Endothelial cell (in vitro differentiated cells): Measurements from ENCODE around the gene PRKCA. TPM values are rescaled to one million over a fixed set of nuclear protein-coding genes. Genes with fewer than 3 reads are reported as not detected.

Source experiments
- DNase-seq: peaks from one replicate; pipeline ENCODE4 v3.0.0; 2021; ENCODE audit warnings: low spot score
- H3K27ac Mint-ChIP-seq: one replicate; pipeline ENCODE4 v1.8.0; 2021; ENCODE audit warnings: mixed read lengths, inconsistent platforms; ENCODE audit not compliant: unreplicated experiment
- H3K27me3 Mint-ChIP-seq: one replicate; pipeline ENCODE4 v1.8.0; 2021; ENCODE audit warnings: mild to moderate bottlenecking, moderate library complexity, mixed read lengths, inconsistent platforms; ENCODE audit not compliant: unreplicated experiment
- H3K36me3 Mint-ChIP-seq: one replicate; pipeline ENCODE4 v1.8.0; 2021; ENCODE audit warnings: mild to moderate bottlenecking, low read depth, mixed read lengths, inconsistent platforms; ENCODE audit not compliant: unreplicated experiment
- H3K4me1 Mint-ChIP-seq: one replicate; pipeline ENCODE4 v1.8.0; 2021; ENCODE audit warnings: mild to moderate bottlenecking, mixed read lengths, inconsistent platforms; ENCODE audit not compliant: unreplicated experiment
- H3K4me3 Mint-ChIP-seq: one replicate; pipeline ENCODE4 v1.8.0; 2021; ENCODE audit warnings: mild to moderate bottlenecking, mixed read lengths, inconsistent platforms; ENCODE audit not compliant: unreplicated experiment
- H3K9me3 Mint-ChIP-seq: one replicate; pipeline ENCODE4 v1.8.0; 2021; ENCODE audit warnings: mixed read lengths, inconsistent platforms; ENCODE audit not compliant: unreplicated experiment
- total RNA-seq: library from RNA; stranded (reverse); fragmentation: NEBNext Ultra II Directional; extraction: Animal tissue kit (Norgen Biotek cat#: 25700); gene quantifications from one replicate; pipeline ENCODE4 v1.2.1, GENCODE V29; 2021; ENCODE audit not compliant: unreplicated experiment
- TF ChIP-seq, protein P1 (sequence below): fragments of 200-600 bp; sonication (generic); IDR thresholded peaks from one replicate; pipeline ENCODE4 v1.5.0; 2021; ENCODE audit warnings: antibody characterized with exemption; ENCODE audit not compliant: unreplicated experiment

Gene PRKCA
- total RNA-seq, 1 donor from 2014 or later = 2.1 TPM

DNA sequence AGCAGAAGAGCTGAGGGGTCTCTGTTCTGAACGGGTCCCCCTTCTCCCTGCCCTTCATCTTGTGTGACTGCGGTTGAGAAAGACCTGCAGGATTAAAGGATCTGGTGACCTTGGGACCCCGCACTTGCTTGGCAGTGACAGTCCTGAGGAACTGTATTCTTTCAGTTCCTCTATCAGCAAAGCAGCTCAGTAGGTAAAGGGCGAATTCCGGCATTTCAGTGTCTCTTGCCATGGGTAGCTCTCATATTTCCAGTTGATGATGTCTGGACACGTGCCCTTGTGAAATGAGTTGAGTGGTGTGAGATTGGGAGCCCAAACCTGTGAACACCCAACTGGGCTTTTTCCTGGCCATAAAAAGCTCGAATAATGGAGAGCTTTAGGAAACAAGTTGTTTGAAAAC is 135.7 kb downstream of the PRKCA start:
- no peak for DNase-seq
- Mint-ChIP-seq H3K27ac (no peak overlapping the region), H3K36me3 (no peaks in the 10 kb centered on the region), H3K27me3 (no peaks in the 10 kb centered on the region), H3K9me3 (no peaks in the 10 kb centered on the region), H3K4me1 (peaks cover 8% of the 10 kb centered on the region), H3K4me3 (no peak overlapping the region)
- TF ChIP-seq, protein P1, sequence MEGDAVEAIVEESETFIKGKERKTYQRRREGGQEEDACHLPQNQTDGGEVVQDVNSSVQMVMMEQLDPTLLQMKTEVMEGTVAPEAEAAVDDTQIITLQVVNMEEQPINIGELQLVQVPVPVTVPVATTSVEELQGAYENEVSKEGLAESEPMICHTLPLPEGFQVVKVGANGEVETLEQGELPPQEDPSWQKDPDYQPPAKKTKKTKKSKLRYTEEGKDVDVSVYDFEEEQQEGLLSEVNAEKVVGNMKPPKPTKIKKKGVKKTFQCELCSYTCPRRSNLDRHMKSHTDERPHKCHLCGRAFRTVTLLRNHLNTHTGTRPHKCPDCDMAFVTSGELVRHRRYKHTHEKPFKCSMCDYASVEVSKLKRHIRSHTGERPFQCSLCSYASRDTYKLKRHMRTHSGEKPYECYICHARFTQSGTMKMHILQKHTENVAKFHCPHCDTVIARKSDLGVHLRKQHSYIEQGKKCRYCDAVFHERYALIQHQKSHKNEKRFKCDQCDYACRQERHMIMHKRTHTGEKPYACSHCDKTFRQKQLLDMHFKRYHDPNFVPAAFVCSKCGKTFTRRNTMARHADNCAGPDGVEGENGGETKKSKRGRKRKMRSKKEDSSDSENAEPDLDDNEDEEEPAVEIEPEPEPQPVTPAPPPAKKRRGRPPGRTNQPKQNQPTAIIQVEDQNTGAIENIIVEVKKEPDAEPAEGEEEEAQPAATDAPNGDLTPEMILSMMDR = no peak

DNA sequence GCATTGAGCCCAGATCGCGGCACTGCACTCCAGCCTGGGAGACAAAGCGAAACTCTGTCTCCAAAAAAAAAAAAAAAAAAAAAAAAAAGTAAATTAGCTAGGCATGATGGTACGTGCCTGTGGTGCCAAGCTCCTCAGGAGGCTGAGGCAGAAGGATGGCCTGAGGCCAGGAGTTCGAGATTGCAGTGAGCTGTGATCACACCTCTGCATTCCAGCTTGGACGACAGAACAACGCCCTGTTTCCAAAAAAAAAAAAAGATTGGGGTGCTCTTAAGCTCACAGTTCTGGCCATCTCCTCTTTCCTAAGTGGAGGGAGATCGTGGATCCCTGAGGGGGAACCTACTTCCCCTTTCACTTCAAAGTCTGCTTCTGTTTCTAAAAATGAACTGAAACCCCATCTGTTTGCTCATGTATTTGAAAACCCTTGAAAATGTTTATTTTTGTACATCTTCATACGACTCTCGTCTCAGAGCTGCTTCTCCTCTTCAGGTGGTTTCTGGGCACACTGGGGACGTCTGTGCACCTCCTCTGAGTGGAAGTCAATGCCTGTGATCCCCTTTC is 138.8 kb downstream of the PRKCA start:
- Mint-ChIP-seq H3K36me3 (no peaks in the 10 kb centered on the region), H3K4me1 (peaks cover 13% of the 10 kb centered on the region), H3K27ac (no peak overlapping the region), H3K4me3 (no peak overlapping the region), H3K9me3 (no peaks in the 10 kb centered on the region), H3K27me3 (no peaks in the 10 kb centered on the region)
- no peak for DNase-seq
- TF ChIP-seq, protein P1 = no peak

DNA sequence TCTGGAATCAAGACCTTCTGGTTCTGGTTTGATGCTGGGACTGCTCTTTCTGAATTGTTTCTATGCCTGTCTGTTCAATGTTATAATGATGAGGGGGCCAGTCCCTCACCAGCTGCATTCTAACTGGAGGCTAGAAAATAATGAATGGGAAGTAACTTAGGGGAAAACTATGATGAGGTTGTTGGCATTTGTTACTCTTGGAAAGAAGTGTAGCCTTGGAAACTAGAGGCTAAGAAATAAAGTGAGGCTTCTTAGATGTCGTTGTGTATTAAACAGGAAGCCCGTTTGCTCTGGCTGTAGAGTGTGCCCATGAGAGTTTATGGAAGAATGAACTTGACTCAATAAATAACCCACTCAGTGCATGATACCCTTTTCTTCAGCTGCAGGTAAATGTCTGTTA is 140.8 kb downstream of the PRKCA start:
- Mint-ChIP-seq H3K4me1 (peaks cover 10% of the 10 kb centered on the region), H3K4me3 (no peak overlapping the region), H3K27ac (no peak overlapping the region), H3K9me3 (no peaks in the 10 kb centered on the region), H3K27me3 (no peaks in the 10 kb centered on the region), H3K36me3 (no peaks in the 10 kb centered on the region)
- no peak for DNase-seq
- TF ChIP-seq, protein P1 = no peak

DNA sequence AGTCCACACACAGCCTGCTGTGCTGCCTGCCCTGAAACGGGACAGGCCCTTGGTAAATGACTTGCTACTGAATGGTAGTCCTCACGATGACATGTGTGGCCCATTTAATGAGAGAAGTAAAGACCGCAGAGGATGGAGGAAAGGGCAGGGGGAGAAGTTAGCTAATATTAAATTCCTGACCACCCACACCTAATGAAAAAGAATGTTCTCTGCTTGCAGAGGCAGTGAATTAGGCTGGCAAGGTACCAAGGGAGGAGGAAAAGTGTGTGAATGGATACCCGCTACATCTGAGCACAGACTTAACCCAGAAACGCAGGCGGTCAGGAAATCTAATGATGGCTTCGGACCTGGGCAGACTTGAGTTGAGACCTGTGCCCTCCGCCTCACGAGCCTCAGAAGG is 141.2 kb downstream of the PRKCA start:
- Mint-ChIP-seq H3K9me3 (no peaks in the 10 kb centered on the region), H3K27me3 (no peaks in the 10 kb centered on the region), H3K36me3 (no peaks in the 10 kb centered on the region), H3K4me3 (no peak overlapping the region), H3K27ac (no peak overlapping the region), H3K4me1 (peaks cover 7% of the 10 kb centered on the region)
- no peak for DNase-seq
- TF ChIP-seq, protein P1 = no peak

DNA sequence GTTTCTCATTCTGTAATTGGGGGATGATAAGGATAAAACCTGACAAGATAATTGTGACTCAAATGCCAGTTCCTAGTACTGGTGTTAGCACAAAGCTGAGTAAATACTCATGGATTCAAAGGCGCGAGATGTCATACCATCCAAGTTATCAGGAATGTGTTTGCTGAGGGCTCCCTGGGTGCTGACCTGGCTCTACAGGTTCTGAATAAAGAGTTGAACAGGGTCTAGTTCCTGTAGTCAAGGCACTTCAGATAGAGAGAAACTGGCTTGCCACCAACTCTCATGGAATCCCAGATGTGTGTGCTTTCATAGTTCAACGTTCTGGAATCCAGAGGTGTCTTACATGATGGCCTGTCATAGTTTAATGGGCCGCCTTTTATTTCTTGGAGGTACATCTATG is 141.6 kb downstream of the PRKCA start:
- TF ChIP-seq, protein P1 = no peak
- H3K27ac Mint-ChIP-seq = no peak overlapping the region
- DNase-seq = no peak
- H3K27me3 Mint-ChIP-seq = no peaks in the 10 kb centered on the region
- no peaks in the 10 kb centered on the region for H3K9me3 Mint-ChIP-seq
- no peak overlapping the region for H3K4me3 Mint-ChIP-seq
- no peaks in the 10 kb centered on the region for H3K36me3 Mint-ChIP-seq
- H3K4me1 Mint-ChIP-seq = peaks cover 7% of the 10 kb centered on the region
